OCI-LY1 (cell line): ENCODE measurements around the gene WTAP.

ENCODE experiments used
- EZH2 ChIP-seq: fragments of 200-600 bp; sonication (generic), shearing (Covaris generic); IDR thresholded peaks from 2 replicates; pipeline ENCODE4 v1.8.0; 2017; ENCODE audit warnings: borderline replicate concordance, mixed run types, mild to moderate bottlenecking, antibody characterized with exemption, low read length, moderate library complexity, mixed read lengths
- TF ChIP-seq, protein P1 (sequence below): fragments of 200-600 bp; sonication (generic), shearing (Covaris generic); IDR thresholded peaks from 2 replicates; pipeline ENCODE4 v1.5.1; 2017; ENCODE audit warnings: mild to moderate bottlenecking, antibody characterized with exemption, low read length, moderate library complexity, mixed read lengths

DNA sequence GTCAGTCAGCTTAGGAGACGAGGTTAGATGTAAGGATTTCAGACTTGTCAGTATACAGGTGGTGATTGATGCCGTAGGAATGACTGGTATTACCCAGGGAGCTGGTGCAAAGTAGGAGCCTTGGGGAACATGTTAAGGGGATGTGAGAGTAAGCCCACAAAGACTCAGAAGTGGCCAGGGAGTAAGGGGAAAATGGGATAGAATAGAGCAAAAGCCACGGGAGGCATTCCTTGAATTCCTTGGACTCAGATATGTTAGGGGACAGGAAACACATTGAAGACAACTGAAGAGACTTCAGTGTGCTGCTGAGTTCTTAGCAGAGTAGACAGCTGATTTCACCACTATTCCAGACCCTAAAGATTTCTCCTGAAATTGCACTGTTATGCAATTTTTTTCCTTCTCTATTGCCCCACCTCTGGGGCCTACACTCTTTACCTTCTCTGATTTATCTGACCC is 33.3 kb downstream of the WTAP start:
- TF ChIP-seq, protein P1, sequence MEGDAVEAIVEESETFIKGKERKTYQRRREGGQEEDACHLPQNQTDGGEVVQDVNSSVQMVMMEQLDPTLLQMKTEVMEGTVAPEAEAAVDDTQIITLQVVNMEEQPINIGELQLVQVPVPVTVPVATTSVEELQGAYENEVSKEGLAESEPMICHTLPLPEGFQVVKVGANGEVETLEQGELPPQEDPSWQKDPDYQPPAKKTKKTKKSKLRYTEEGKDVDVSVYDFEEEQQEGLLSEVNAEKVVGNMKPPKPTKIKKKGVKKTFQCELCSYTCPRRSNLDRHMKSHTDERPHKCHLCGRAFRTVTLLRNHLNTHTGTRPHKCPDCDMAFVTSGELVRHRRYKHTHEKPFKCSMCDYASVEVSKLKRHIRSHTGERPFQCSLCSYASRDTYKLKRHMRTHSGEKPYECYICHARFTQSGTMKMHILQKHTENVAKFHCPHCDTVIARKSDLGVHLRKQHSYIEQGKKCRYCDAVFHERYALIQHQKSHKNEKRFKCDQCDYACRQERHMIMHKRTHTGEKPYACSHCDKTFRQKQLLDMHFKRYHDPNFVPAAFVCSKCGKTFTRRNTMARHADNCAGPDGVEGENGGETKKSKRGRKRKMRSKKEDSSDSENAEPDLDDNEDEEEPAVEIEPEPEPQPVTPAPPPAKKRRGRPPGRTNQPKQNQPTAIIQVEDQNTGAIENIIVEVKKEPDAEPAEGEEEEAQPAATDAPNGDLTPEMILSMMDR = no peak
- TF ChIP-seq EZH2 = no peak
